ENCODE results near the gene MALRD1.
"Not testable (repeated sequence)": the region's sequence is repeated elsewhere in the genome, so short reads cannot be mapped to it uniquely, and the experiment has no call there.

Gene MALRD1

GRCh38 chr10:19730167-19730906 lies 681.7 kb downstream of the MALRD1 start:
- no peak for DNase-seq

GRCh38 chr10:19730907-19731217 lies 682.3 kb downstream of the MALRD1 start:
- DNase-seq: no peak

DNA sequence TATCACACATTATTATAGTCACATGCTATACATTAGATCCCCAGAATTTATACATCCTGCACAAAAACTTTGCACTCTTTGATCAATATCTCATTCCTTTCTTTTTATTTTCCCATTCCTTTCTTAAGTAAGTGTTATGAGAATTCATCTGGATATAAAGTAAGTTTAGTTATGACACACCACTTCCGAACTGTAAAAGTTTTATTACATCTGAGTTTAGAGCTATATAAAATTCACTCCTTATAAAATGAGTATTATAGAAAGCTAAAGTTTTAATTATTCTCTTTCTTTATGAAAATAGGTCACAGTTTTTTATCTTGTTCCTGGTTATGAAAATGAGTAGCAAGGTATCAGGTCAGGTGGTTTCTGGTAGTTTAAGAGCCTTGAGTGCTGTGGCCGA lies 683.0 kb downstream of the MALRD1 start:
- DNase-seq: no peak

- no peak for DNase-seq
These were observed 689.8 kb downstream of the MALRD1 start for GRCh38 chr10:19738440-19738839.

GRCh38 chr10:19739232-19739631 lies 690.6 kb downstream of the MALRD1 start:
- DNase-seq: not testable (repeated sequence)

- not testable (repeated sequence) for DNase-seq
These were observed 693.5 kb downstream of the MALRD1 start for GRCh38 chr10:19742144-19742543.

DNA sequence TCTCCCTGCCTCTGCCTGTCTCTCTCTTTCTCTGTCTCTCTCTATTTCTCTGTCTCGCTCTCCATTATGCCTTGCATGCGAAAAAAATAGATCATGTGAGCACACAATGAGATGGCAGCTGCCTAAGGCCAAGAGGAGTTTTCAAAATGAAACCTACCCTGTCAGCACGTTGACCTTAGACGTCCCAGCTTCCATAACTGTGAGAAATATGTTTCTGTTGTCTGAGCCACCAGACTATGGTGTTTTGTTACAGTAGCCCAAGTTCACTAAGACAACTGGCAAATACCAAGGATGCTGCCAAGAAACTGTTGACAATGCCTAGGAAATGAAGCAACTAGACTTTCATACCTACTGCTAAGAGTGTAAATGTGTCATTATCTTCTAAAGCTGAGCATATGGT lies 697.1 kb downstream of the MALRD1 start:
- no peak for DNase-seq

DNA sequence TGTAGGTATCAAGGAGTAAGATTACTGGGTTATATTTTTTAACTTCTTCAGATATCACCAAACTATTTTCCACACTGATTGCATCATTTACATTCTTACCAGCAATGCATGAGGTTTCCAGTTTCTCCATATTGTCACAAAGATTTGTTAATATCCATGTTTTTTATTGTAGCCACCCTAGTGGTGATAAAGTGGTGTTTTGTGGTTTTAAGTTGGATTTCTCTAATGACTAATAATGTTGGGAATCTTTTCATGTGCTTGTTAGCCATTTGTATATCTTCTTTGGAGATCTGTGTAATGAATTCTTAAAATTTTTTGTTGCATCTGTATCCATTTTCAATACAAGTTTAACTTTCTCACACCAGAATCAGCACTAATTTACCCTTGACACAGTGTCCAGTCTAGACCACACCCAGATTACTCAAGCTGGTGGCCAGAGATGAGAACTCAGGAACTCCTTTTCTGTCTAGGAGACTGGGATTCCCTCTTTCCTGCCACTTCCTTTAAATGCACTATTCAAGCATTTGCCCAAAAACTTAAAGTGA lies 700.7 kb downstream of the MALRD1 start:
- no peak for DNase-seq

DNA sequence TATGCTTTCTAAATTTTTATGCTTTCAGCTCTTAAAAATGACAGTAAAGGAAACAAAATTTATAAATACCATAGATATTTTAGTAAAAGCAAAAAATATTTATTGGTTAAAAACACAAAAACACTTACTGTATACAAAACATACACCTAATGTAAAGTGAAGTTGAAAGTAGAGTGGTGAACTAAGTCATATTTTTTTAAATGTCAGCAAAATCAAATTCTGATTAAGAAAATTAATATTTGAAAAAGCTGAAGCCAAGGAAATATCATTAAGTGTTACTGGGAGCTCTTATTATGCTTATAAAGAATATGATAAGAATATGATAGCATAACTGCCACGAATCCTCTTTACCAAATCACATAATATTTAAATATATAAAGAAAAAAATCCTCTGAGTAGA lies 702.4 kb downstream of the MALRD1 start:
- no peak for DNase-seq

- no peak for DNase-seq
These were observed 708.3 kb downstream of the MALRD1 start for GRCh38 chr10:19756919-19757318.

- no peak for DNase-seq
These were observed 713.4 kb downstream of the MALRD1 start for GRCh38 chr10:19762026-19762425.

GRCh38 chr10:19764111-19764510 lies 715.5 kb downstream of the MALRD1 start:
- no peak for DNase-seq

DNA sequence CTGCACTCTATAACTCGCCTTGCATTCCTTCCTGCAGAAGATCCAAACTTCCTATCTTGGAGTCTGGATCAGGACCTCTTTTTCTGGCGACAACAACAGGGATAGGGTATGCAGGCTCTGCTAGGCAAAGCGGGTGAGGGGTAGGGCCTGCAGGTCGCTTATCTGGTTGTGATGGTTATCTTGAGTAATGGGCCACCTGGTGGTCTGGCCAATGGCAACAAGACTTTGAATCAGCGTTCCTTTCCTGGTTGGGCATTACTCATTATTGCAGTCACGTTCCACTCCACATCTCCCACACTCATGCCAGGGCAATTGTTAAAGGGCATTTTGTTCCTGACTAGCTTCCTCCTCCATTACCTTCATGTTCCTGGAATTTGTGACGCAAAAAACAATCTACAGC lies 719.3 kb downstream of the MALRD1 start:
- no peak for DNase-seq

- not testable (repeated sequence) for DNase-seq
These were observed 721.2 kb downstream of the MALRD1 start for GRCh38 chr10:19769826-19770225.

GRCh38 chr10:19772972-19773371 lies 724.4 kb downstream of the MALRD1 start:
- no peak for DNase-seq

DNA sequence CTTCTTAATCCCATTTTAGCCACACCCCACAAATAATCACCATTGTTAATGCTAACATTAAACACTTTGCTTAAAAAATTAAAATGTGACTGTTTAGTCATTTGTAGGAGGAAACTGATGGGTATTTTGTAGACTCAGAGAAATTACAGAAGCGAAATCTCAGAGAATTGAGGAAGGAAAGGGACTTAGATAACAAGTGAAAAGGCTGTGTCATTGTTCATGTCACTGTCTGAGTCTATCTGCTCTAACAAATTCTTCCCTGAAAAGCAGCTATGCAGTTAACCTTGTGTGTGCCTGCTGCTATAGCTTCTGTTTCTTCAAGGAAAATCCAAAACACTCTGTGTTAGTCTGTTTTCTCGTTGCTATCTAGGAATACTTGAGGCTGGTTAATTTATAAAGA lies 726.7 kb downstream of the MALRD1 start:
- DNase-seq: no peak

- DNase-seq: no peak
These were observed 729.2 kb downstream of the MALRD1 start for GRCh38 chr10:19777806-19778205.

- DNase-seq: no peak
These were observed 730.4 kb downstream of the MALRD1 start for GRCh38 chr10:19778996-19779395.

GRCh38 chr10:19782430-19783089 lies 734.0 kb downstream of the MALRD1 start:
- no peak for DNase-seq

- no peak for DNase-seq
These were observed 735.1 kb downstream of the MALRD1 start for GRCh38 chr10:19783721-19784120.
